GM04504 (cell line): Measurements from ENCODE around the gene GNA12.
"Not testable (repeated sequence)": the region's sequence is repeated elsewhere in the genome, so short reads cannot be mapped to it uniquely, and the experiment has no call there.

Experiments used
- DNase-seq: peaks from one replicate; pipeline ENCODE4 v3.0.0-alpha.2; 2012; ENCODE audit warnings: low read depth

GNA12 gene

DNA sequence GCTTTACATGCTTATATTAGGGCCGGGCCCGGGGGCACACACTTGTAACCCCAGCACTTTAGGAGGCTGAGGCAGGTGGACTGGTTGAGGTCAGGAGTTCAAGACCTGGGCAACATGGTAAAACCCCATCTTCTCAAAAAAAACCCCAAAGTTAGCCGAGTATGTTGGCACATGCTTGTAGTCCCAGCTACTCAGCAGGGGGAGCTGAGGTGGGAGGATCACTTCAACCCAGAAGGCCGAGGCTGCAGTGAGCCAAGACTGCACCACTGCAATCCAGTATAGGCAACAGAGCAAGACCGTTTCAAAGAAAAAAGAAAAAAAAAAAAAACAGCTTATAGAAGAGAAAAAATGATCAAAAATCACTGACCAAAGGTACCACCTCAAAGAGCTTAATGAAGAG lies 93.0 kb downstream of the GNA12 start:
- DNase-seq: no peak

DNA sequence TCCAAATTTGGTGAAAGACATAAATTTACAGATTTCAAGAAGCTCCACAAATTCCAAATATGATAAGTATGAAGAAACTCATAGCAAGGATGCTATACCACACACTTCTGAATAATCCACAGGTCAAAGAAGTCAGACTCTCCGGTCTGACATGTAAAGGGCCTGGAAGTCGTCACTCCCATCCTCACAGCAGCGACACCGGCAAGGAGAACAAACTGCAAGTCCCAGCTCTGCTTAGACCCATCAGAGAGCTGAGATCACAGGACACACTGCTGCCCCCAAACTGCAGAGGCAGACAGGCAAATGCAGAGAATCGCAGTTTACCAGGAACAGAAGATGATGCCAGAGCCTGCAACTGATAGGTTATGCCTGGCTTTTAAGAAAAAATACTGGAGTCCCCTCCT lies 94.1 kb downstream of the GNA12 start:
- DNase-seq: no peak

- not testable (repeated sequence) for DNase-seq
Measured at GRCh38 chr7:2748684-2749083, 95.4 kb downstream of the GNA12 start.

GRCh38 chr7:2743523-2744185 lies 100.5 kb downstream of the GNA12 start:
- DNase-seq: not testable (repeated sequence)

DNA sequence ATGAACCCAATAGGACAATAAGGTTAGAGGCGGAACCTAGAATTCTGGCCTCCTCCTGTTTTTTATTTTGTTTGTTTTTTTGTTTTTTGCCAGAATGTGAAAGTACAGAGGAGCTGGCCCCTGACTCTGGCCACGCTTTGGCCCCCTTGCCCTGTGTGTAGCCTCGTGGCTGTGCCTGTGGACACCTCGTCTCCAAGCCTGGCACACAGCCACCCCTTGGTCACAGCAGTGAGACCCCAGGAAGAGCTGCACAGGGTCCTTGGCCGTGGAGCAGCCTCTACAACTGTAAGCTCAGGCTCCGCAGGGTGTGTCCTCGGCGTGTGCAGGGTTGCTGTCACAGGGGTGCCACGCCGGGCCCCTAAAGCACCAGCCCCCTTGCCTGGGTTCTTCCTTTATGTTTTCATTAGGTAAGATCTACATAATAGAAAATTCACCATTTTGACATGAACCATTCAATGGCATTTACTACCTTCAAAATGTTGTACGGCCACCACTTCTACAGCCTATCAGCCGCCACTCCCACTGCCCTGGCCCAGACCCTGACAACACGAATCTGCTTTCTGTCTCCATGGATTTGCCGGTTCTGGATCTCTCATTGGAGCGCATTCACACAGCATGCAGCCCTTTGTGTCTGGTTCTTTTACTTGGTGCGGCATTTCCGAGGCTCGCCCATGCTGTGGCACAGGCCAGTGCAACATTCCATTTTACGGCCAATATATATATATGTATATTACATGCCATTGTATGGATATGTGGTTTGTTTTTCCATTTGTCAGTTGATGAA lies 105.2 kb downstream of the GNA12 start:
- no peak for DNase-seq

GRCh38 chr7:2737771-2738540 lies 106.2 kb downstream of the GNA12 start:
- no peak for DNase-seq

DNA sequence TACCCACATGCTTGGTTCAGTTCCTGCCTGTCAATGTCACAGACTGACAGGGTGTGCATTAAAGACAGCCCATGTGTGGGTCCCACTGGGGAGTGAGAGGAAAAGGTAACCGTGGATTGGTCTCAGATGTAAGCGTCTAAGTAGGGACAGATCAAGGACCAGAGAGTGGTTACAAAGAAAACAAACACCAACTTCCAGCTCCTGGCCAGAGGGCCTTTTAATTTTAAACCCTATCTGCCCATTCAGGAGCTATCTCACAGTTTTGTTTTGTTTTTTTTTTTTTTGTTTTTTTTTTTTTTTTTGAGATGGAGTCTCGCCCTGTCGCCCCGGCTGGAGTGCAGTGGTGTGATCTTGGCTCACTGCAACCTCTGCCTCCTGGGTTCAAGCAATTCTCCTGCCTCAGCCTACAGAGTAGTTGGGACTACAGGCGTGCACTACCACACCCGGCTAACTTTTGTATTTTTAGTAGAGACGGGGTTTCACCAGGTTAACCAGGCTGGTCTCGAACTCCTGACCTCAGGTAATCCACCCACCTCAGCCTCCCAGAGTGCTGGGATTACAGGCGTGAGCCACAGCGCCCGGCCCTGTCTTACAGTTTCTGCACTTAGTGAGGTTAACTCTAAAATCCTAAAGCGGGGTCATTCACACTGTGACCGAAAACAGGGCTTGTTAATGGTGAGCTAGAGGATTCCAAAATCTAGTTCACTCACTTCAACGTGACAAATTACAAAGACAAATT lies 106.9 kb downstream of the GNA12 start:
- DNase-seq: not testable (repeated sequence)

DNA sequence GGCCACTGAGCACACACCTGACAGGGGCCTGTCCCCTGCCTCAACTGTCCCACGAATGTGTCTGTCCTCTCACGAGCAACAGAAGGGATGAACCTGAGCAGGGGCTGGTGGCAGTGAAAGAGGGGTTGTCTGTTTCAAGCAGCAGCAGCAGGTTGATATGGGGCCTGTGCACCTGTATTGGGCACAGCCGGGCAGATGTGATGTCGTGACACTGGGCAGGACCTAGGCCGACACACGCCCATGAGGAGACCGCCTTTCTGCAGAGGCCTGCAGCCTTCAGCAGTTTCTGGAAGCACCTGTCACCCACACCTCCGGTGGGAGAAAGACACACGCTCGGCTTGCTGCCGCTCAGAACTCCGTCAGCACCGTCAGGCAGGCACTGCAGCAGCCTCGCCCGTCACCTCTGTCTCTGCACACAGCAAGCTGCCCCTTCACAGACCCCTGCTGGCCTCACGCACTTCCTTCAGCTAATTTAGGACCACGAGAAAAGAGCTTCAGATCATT lies 107.6 kb downstream of the GNA12 start:
- no peak for DNase-seq

GRCh38 chr7:2735744-2736143 lies 108.4 kb downstream of the GNA12 start:
- DNase-seq: no peak

GRCh38 chr7:2734751-2735571 lies 109.1 kb downstream of the GNA12 start:
- no peak for DNase-seq

GRCh38 chr7:2734084-2734686 lies 109.9 kb downstream of the GNA12 start:
- no peak for DNase-seq

- DNase-seq: peak; percentile 24
Measured at GRCh38 chr7:2732959-2733584, 111.0 kb downstream of the GNA12 start.

GRCh38 chr7:2732388-2732787 lies 111.7 kb downstream of the GNA12 start:
- no peak for DNase-seq

DNA sequence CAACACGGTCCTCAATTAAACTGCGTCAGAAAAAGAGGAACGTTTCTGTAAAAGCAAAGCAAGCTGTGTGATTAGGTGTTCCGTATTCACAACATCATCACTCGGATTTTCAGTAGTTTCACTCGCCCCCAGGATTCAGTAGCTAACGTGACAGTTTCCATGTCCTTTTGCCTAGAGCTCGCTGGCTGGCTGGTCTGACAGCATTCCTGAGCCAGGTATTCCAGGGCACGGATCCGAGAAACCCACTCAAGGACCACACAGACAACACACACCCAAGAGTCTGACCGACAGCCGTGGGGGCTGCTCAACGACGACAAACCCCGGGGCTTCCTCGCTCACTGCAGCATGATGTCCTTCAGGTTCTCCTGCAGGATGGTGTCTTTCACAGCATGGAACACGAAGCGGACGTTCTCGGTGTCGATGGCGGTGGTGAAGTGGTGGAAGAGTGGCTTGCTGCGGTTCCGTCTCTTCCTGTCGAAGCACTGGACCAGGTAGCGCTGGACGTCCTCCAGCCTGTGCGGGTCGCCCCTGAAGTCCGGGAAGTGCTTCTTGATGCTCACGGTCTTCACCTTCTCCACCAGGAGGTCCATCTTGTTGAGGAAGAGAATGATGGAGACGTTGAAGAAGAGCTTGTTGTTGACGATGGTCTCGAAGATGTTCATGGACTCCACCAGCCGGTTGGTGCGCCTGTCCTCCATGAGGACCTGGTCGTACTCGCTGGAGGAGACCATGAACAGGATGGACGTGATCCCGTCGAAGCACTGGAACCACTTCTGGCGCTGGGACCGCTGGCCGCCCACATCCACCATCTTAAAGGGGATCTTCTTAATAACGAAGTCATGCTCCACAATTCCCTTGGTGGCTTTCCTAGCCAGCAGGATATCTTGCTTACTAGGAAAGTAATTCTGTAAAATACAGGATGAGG lies 113.0 kb downstream of the GNA12 start:
- no peak for DNase-seq

DNA sequence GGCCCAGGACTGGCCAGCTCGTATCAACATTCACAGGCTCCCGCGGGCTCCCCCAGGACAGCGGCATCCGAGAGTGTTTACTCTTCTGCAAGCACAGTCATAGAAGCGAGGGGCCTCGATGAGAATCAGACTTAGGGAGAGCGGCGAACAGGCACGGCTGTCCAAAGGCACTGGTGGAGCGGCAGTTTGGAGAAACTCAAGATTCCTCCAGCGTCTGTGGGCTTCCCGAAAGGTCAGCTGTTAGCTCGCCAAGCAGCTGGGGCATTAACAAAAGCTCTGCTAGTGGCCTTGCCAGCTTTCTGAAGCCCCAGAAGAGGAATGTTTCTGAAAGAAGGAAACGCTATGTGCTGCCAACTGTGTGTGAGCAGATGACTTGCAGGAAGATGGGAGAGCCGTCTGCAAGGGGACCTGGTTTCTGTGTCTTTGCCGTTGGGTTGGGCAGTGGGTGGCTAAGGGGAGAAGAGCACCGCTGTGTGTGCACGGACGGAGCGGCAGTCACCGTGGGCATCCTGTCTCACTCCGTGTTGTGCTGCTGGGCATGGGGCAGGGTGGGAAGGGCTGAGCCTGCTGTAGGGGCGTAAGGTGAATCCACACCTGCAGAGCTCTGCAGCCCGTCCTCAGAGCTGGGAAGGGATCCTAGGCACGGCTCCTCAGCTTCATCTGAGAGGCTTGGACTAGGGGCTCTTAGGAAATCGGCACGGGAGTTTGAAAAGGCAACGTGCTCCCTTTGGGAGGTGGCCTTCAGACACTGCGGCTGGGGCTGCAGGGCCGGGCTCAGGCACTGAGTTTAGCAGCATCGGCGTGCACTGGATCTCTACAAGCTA lies 114.0 kb downstream of the GNA12 start:
- DNase-seq: no peak

DNA sequence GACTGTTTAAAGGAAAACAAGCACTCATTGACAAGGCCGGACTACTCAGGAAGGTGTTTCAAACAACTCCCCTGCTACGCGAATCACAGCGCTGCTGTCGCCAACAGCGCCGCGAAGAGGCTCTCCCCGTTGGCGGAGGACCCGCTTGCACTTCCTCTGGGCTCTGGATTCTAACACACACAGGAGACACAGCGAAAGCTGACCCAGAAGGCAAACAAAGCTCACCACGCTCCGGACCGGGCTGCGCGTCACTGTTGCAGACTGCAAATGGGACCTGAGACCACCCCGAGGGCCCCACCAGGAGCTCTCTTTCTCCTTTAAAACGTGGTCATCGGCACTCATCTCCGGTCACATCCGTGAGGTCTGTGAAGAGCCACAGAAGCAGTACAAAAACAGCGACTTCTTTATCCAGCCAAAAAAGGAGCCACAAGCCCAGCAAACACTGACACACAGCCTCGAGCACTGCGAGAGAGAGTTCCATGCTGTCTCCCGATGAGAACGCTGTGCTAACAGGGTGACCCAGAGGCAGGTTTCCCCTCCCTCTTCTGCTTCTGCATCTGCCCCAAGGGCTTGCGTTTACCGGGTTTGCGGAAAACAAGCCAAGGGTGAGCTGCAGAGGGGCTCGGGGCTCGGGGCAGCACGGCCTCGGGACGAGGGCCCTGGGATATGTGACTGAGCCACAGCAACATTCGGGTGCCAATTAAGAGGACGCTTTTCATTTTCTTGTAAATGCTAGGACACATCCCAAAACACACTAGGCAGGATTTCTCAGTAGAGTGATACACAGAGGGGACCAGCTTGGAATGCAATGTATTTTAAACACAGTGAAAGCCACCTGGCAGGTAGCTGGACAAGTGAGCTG lies 114.8 kb downstream of the GNA12 start:
- no peak for DNase-seq
